Stimulated activated naive CD8-positive, alpha-beta T cell treated with anti-CD3 and anti-CD28 coated beads, Interleukin-15, Interleukin-2, amounts not matched to agents 100 ng/mL and 50 ng/mL, for 24 hours (primary cell): Measurements from ENCODE around the gene SGTA.
"Not testable (repeated sequence)": the region's sequence is repeated elsewhere in the genome, so short reads cannot be mapped to it uniquely, and the experiment has no call there.

Experiments
- H3K27ac Mint-ChIP-seq: one replicate; pipeline ENCODE4 v1.8.0; 2021; ENCODE audit warnings: mild to moderate bottlenecking, mixed read lengths
- H3K27me3 Mint-ChIP-seq: one replicate; pipeline ENCODE4 v1.8.0; 2021; ENCODE audit warnings: mixed read lengths
- H3K36me3 Mint-ChIP-seq: one replicate; pipeline ENCODE4 v1.8.0; 2021; ENCODE audit warnings: low read depth, mixed read lengths
- H3K4me1 Mint-ChIP-seq: one replicate; pipeline ENCODE4 v1.8.0; 2021; ENCODE audit warnings: low read depth, mixed read lengths
- H3K4me3 Mint-ChIP-seq: one replicate; pipeline ENCODE4 v1.8.0; 2021; ENCODE audit warnings: mild to moderate bottlenecking, mixed read lengths
- H3K9me3 Mint-ChIP-seq: one replicate; pipeline ENCODE4 v1.8.0; 2021; ENCODE audit warnings: mixed read lengths

SGTA gene

GRCh38 chr19:2782936-2783780 is at the start of gene SGTA:
SGTA (minus strand) TSS chr19:2783273; CDS start chr19:2769068, 14,205 bp downstream.
- Mint-ChIP-seq H3K4me1 (peaks cover 65% of the 10 kb centered on the region), H3K4me3 (peak within 1 kb of the TSS; percentile 94), H3K27ac (peak within 1 kb of the TSS; percentile 97), H3K9me3 (no peaks in the 10 kb centered on the region), H3K36me3 (peaks cover 34% of the 10 kb centered on the region), H3K27me3 (no peaks in the 10 kb centered on the region)

GRCh38 chr19:2827840-2828489 is 44.9 kb upstream of the SGTA start:
- Mint-ChIP-seq H3K4me3 (no peak overlapping the region), H3K27me3 (no peaks in the 10 kb centered on the region), H3K27ac (no peak overlapping the region), H3K36me3 (peaks cover 37% of the 10 kb centered on the region), H3K9me3 (peaks cover 12% of the 10 kb centered on the region), H3K4me1 (no peaks in the 10 kb centered on the region)

- no peaks in the 10 kb centered on the region for H3K4me1 Mint-ChIP-seq
- peaks cover 27% of the 10 kb centered on the region for H3K36me3 Mint-ChIP-seq
- no peak overlapping the region for H3K27ac Mint-ChIP-seq
- H3K4me3 Mint-ChIP-seq, result no peak overlapping the region
- H3K9me3 Mint-ChIP-seq, result peaks cover 9% of the 10 kb centered on the region
- H3K27me3 Mint-ChIP-seq, result no peaks in the 10 kb centered on the region
Measured at GRCh38 chr19:2827022-2827421, 43.9 kb upstream of the SGTA start.

- H3K4me3 Mint-ChIP-seq, result no peak overlapping the region
- H3K36me3 Mint-ChIP-seq, result peaks cover 22% of the 10 kb centered on the region
- no peaks in the 10 kb centered on the region for H3K4me1 Mint-ChIP-seq
- H3K27ac Mint-ChIP-seq, result no peak overlapping the region
- H3K9me3 Mint-ChIP-seq, result peaks cover 9% of the 10 kb centered on the region
- no peaks in the 10 kb centered on the region for H3K27me3 Mint-ChIP-seq
Measured at GRCh38 chr19:2824129-2824528, 41.1 kb upstream of the SGTA start.

GRCh38 chr19:2823646-2824045 is 40.6 kb upstream of the SGTA start:
- Mint-ChIP-seq H3K4me1 (peaks cover under 1% of the 10 kb centered on the region), H3K36me3 (peaks cover 19% of the 10 kb centered on the region), H3K9me3 (peaks cover 7% of the 10 kb centered on the region), H3K27ac (no peak overlapping the region), H3K27me3 (no peaks in the 10 kb centered on the region), H3K4me3 (no peak overlapping the region)

GRCh38 chr19:2822846-2823245 is 39.8 kb upstream of the SGTA start:
- Mint-ChIP-seq H3K27me3 (no peaks in the 10 kb centered on the region), H3K9me3 (peaks cover 4% of the 10 kb centered on the region), H3K36me3 (peaks cover 11% of the 10 kb centered on the region), H3K4me3 (no peak overlapping the region), H3K4me1 (peaks cover 4% of the 10 kb centered on the region), H3K27ac (no peak overlapping the region)

GRCh38 chr19:2820112-2820702 is 37.1 kb upstream of the SGTA start:
- H3K27me3 Mint-ChIP-seq, result no peaks in the 10 kb centered on the region
- peak overlapping the region; percentile 87 for H3K4me3 Mint-ChIP-seq
- H3K4me1 Mint-ChIP-seq, result peaks cover 9% of the 10 kb centered on the region
- H3K36me3 Mint-ChIP-seq, result peaks cover 7% of the 10 kb centered on the region
- no peak overlapping the region for H3K27ac Mint-ChIP-seq
- no peaks in the 10 kb centered on the region for H3K9me3 Mint-ChIP-seq

GRCh38 chr19:2819540-2820111 is 36.6 kb upstream of the SGTA start, which contains the start of gene ZNF554:
ZNF554 (plus strand) TSS chr19:2819868; CDS start chr19:2820072, 204 bp downstream.
- peak within 1 kb of the TSS; percentile 87 for H3K4me3 Mint-ChIP-seq
- no peaks in the 10 kb centered on the region for H3K27me3 Mint-ChIP-seq
- H3K9me3 Mint-ChIP-seq, result no peaks in the 10 kb centered on the region
- H3K4me1 Mint-ChIP-seq, result peaks cover 9% of the 10 kb centered on the region
- H3K36me3 Mint-ChIP-seq, result peaks cover 4% of the 10 kb centered on the region
- no peak within 1 kb of the TSS for H3K27ac Mint-ChIP-seq

GRCh38 chr19:2817237-2817829 is 34.3 kb upstream of the SGTA start:
- H3K4me3 Mint-ChIP-seq, H3K27me3 Mint-ChIP-seq, H3K9me3 Mint-ChIP-seq, H3K36me3 Mint-ChIP-seq, H3K4me1 Mint-ChIP-seq, H3K27ac Mint-ChIP-seq: not testable (repeated sequence)

GRCh38 chr19:2816641-2817040 is 33.6 kb upstream of the SGTA start:
- Mint-ChIP-seq H3K27ac (no peak overlapping the region), H3K4me3 (no peak overlapping the region), H3K36me3 (peaks cover 4% of the 10 kb centered on the region), H3K27me3 (no peaks in the 10 kb centered on the region), H3K9me3 (no peaks in the 10 kb centered on the region), H3K4me1 (peaks cover 9% of the 10 kb centered on the region)

GRCh38 chr19:2815923-2816322 is 32.9 kb upstream of the SGTA start:
- Mint-ChIP-seq H3K4me1 (peaks cover 9% of the 10 kb centered on the region), H3K36me3 (peaks cover 6% of the 10 kb centered on the region), H3K4me3 (no peak overlapping the region), H3K9me3 (no peaks in the 10 kb centered on the region), H3K27ac (no peak overlapping the region), H3K27me3 (no peaks in the 10 kb centered on the region)

- H3K4me3 Mint-ChIP-seq, result no peak overlapping the region
- H3K27ac Mint-ChIP-seq, result no peak overlapping the region
- H3K36me3 Mint-ChIP-seq, result peaks cover 7% of the 10 kb centered on the region
- H3K4me1 Mint-ChIP-seq, result peaks cover 9% of the 10 kb centered on the region
- H3K27me3 Mint-ChIP-seq, result no peaks in the 10 kb centered on the region
- H3K9me3 Mint-ChIP-seq, result no peaks in the 10 kb centered on the region
Measured at GRCh38 chr19:2815191-2815614, 32.1 kb upstream of the SGTA start.

- H3K4me1 Mint-ChIP-seq, result peaks cover 9% of the 10 kb centered on the region
Measured at GRCh38 chr19:2814426-2814825, 31.4 kb upstream of the SGTA start.

GRCh38 chr19:2813235-2814160 is 30.4 kb upstream of the SGTA start:
- Mint-ChIP-seq H3K4me3 (no peak overlapping the region), H3K27me3 (no peaks in the 10 kb centered on the region)

More at GRCh38 chr19:2814426-2814825, 31.4 kb upstream of the SGTA start:
- Mint-ChIP-seq H3K36me3 (peaks cover 7% of the 10 kb centered on the region), H3K27me3 (no peaks in the 10 kb centered on the region), H3K27ac (no peak overlapping the region), H3K4me3 (no peak overlapping the region), H3K9me3 (no peaks in the 10 kb centered on the region)

More at GRCh38 chr19:2813235-2814160, 30.4 kb upstream of the SGTA start:
- Mint-ChIP-seq H3K27ac (no peak overlapping the region), H3K4me1 (peaks cover 7% of the 10 kb centered on the region), H3K9me3 (no peaks in the 10 kb centered on the region), H3K36me3 (peaks cover 16% of the 10 kb centered on the region)
